Mucosa of stomach (tissue), 1 donor: Measurements from ENCODE around the gene CASP2.

Source experiments
- H3K27me3 ChIP-seq: one replicate; pipeline ENCODE4 v1.7.0; 2013; ENCODE audit warnings: mild to moderate bottlenecking, low read length; ENCODE audit not compliant: control insufficient read depth, insufficient read depth
- H3K36me3 ChIP-seq: one replicate; pipeline ENCODE4 v1.7.0; 2013; ENCODE audit warnings: low read length; ENCODE audit not compliant: control insufficient read depth, insufficient read depth
- H3K4me1 ChIP-seq: one replicate; pipeline ENCODE4 v1.7.0; 2013; ENCODE audit warnings: mild to moderate bottlenecking, low read length; ENCODE audit not compliant: control insufficient read depth, insufficient read depth
- H3K4me3 ChIP-seq: one replicate; pipeline ENCODE4 v1.7.0; 2013; ENCODE audit warnings: low read length
- H3K9ac ChIP-seq: one replicate; pipeline ENCODE4 v1.7.0; 2013; ENCODE audit warnings: mild to moderate bottlenecking, low read length, moderate library complexity
- H3K9me3 ChIP-seq: one replicate; pipeline ENCODE4 v1.7.0; 2013; ENCODE audit warnings: mild to moderate bottlenecking, low read length, moderate library complexity; ENCODE audit not compliant: control insufficient read depth
- donor health status: Pancreatic carcinoma.

Gene CASP2

GRCh38 chr7:143287935-143288826 is at the start of gene CASP2:
TSS of gene CASP2 (plus strand) at chr7:143288351. CDS start at chr7:143288456, 105 bp downstream.
- no peaks in the 10 kb centered on the region for H3K9me3 ChIP-seq
- H3K27me3 ChIP-seq: no peaks in the 10 kb centered on the region
- H3K4me1 ChIP-seq: peaks cover 38% of the 10 kb centered on the region
- peak within 1 kb of the TSS; percentile 83 for H3K9ac ChIP-seq
- peak within 1 kb of the TSS; percentile 48 for H3K4me3 ChIP-seq
- no peaks in the 10 kb centered on the region for H3K36me3 ChIP-seq

GRCh38 chr7:143239813-143240212 is 48.3 kb upstream of the CASP2 start:
- Histone ChIP-seq H3K4me3 (no peak overlapping the region), H3K9me3 (no peaks in the 10 kb centered on the region), H3K27me3 (no peaks in the 10 kb centered on the region), H3K36me3 (no peaks in the 10 kb centered on the region), H3K4me1 (peaks cover 24% of the 10 kb centered on the region), H3K9ac (no peak overlapping the region)

- Histone ChIP-seq H3K9ac (no peak overlapping the region), H3K9me3 (no peaks in the 10 kb centered on the region), H3K36me3 (no peaks in the 10 kb centered on the region), H3K27me3 (no peaks in the 10 kb centered on the region), H3K4me3 (no peak overlapping the region), H3K4me1 (peaks cover 31% of the 10 kb centered on the region)
These were observed 47.6 kb upstream of the CASP2 start for GRCh38 chr7:143240291-143241168.

DNA sequence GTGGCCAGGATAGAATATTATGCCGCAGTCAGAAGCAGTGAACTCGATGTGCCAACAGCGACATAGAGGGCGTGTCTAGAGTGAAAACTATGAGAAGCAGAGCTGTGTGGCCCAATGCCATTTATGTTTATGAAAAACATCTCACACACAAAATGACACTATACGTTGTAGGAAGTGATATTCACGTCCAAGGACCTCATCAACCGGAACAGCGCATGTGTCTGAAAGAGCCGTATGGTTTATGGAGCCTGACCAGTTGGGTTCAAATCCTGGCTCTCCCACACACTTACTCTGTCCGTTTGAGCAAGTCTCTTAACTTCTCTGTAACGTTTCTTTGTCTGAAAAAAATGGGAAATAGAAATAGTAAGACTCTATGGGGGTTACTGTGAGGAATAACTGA is 45.8 kb upstream of the CASP2 start:
- Histone ChIP-seq H3K4me1 (peaks cover 33% of the 10 kb centered on the region), H3K4me3 (no peak overlapping the region), H3K9ac (no peak overlapping the region), H3K36me3 (no peaks in the 10 kb centered on the region), H3K27me3 (no peaks in the 10 kb centered on the region), H3K9me3 (no peaks in the 10 kb centered on the region)

GRCh38 chr7:143243111-143243510 is 45.0 kb upstream of the CASP2 start:
- Histone ChIP-seq H3K4me1 (peaks cover 33% of the 10 kb centered on the region), H3K9ac (no peak overlapping the region), H3K9me3 (no peaks in the 10 kb centered on the region), H3K4me3 (no peak overlapping the region), H3K27me3 (no peaks in the 10 kb centered on the region), H3K36me3 (no peaks in the 10 kb centered on the region)

DNA sequence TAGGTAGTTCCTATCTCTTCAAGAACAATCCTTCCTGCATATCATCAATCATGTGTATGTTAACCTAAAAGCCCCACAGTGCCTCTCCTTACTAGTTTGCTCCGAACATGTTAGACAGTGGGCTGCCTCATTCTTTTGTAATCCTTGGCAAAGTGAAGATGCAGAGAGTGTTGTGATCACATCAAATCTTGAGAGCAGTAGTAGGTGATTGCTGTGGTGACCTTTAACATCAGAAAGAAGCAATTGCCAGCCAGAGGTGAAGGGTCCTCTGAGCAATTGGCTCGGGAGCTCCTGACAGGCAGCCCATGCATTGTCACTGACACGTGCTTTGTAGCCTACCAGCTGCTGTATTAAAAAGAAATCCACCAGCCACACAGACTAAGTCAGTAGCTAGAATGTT is 44.5 kb upstream of the CASP2 start:
- Histone ChIP-seq H3K4me3 (no peak overlapping the region), H3K9ac (no peak overlapping the region), H3K4me1 (peaks cover 33% of the 10 kb centered on the region), H3K36me3 (no peaks in the 10 kb centered on the region), H3K9me3 (no peaks in the 10 kb centered on the region), H3K27me3 (no peaks in the 10 kb centered on the region)

- H3K9me3 ChIP-seq: no peaks in the 10 kb centered on the region
- no peak overlapping the region for H3K4me3 ChIP-seq
- H3K9ac ChIP-seq: no peak overlapping the region
- H3K36me3 ChIP-seq: no peaks in the 10 kb centered on the region
- peaks cover 40% of the 10 kb centered on the region for H3K4me1 ChIP-seq
- H3K27me3 ChIP-seq: no peaks in the 10 kb centered on the region
These were observed 43.8 kb upstream of the CASP2 start for GRCh38 chr7:143244321-143244720.

- no peak overlapping the region for H3K4me3 ChIP-seq
- H3K9me3 ChIP-seq: no peaks in the 10 kb centered on the region
- H3K36me3 ChIP-seq: no peaks in the 10 kb centered on the region
- peaks cover 40% of the 10 kb centered on the region for H3K4me1 ChIP-seq
- no peaks in the 10 kb centered on the region for H3K27me3 ChIP-seq
- no peak overlapping the region for H3K9ac ChIP-seq
These were observed 43.0 kb upstream of the CASP2 start for GRCh38 chr7:143245123-143245522.

- Histone ChIP-seq H3K36me3 (no peaks in the 10 kb centered on the region), H3K27me3 (no peaks in the 10 kb centered on the region), H3K4me1 (peaks cover 34% of the 10 kb centered on the region), H3K9ac (no peak overlapping the region), H3K9me3 (no peaks in the 10 kb centered on the region), H3K4me3 (no peak overlapping the region)
These were observed 40.8 kb upstream of the CASP2 start for GRCh38 chr7:143247372-143247771.

GRCh38 chr7:143248761-143249354 is 39.3 kb upstream of the CASP2 start:
- no peaks in the 10 kb centered on the region for H3K9me3 ChIP-seq
- H3K27me3 ChIP-seq: no peaks in the 10 kb centered on the region
- no peak overlapping the region for H3K4me3 ChIP-seq
- no peaks in the 10 kb centered on the region for H3K36me3 ChIP-seq
- H3K9ac ChIP-seq: no peak overlapping the region
- H3K4me1 ChIP-seq: peaks cover 25% of the 10 kb centered on the region

GRCh38 chr7:143250199-143250598 is 38.0 kb upstream of the CASP2 start:
- H3K9me3 ChIP-seq: no peaks in the 10 kb centered on the region
- H3K27me3 ChIP-seq: no peaks in the 10 kb centered on the region
- no peak overlapping the region for H3K4me3 ChIP-seq
- no peaks in the 10 kb centered on the region for H3K36me3 ChIP-seq
- H3K9ac ChIP-seq: no peak overlapping the region
- H3K4me1 ChIP-seq: peaks cover 12% of the 10 kb centered on the region

DNA sequence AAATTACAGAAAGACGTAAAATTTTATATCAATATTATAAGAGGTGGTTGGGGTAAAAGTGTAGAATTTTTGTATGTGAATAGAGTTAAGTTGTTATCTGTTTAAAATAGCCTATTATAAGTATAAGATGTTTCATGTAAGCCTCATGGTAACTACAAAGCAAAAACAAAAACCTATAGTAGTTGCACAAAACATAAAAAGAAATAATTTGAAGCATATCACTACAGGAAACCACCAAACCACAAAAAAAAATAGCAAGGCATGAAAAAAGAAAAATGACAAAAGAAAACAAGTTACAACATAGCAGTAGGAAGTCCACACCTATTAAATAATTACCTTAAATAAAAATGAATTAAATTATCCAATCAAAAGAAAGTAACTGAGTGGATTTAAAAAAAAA is 37.3 kb upstream of the CASP2 start:
- Histone ChIP-seq H3K4me3 (no peak overlapping the region), H3K27me3 (no peaks in the 10 kb centered on the region), H3K9me3 (no peaks in the 10 kb centered on the region), H3K4me1 (peaks cover 7% of the 10 kb centered on the region), H3K9ac (no peak overlapping the region), H3K36me3 (no peaks in the 10 kb centered on the region)
